Upper lobe of right lung (tissue), 1 donor: ENCODE measurements around the gene DCAF11. TPM values are rescaled to one million over a fixed set of nuclear protein-coding genes. Genes with fewer than 3 reads are reported as not detected.
A peak's percentile ranks its signal among the peaks of the same experiment; 100 is the strongest.

ENCODE experiments used
- ATAC-seq: fragments of 200-7000 bp; cut with Tn5 transposase; one replicate; pipeline ENCODE4 v1.9.1; 2020; ENCODE audit warnings: mild to moderate bottlenecking, moderate library complexity
- DNase-seq: peaks from one replicate; pipeline ENCODE4 v3.0.0-alpha.2; 2020
- H3K27ac ChIP-seq: fragments of 200-600 bp; one replicate; pipeline ENCODE4 v1.8.0; 2022
- H3K27me3 ChIP-seq: fragments of 200-600 bp; one replicate; pipeline ENCODE4 v1.8.0; 2022; ENCODE audit warnings: mild to moderate bottlenecking
- H3K36me3 ChIP-seq: fragments of 200-600 bp; one replicate; pipeline ENCODE4 v1.8.0; 2022
- H3K4me1 ChIP-seq: fragments of 200-600 bp; one replicate; pipeline ENCODE4 v1.8.0; 2022
- H3K4me3 ChIP-seq: fragments of 200-600 bp; one replicate; pipeline ENCODE4 v1.8.0; 2022; ENCODE audit warnings: mild to moderate bottlenecking
- H3K9me3 ChIP-seq: fragments of 200-600 bp; one replicate; pipeline ENCODE4 v1.8.0; 2022
- intact Hi-C: fragments of 100-400 bp; cut with DNase I; formaldehyde crosslinking; loops from one replicate; pipeline ENCODE4 v1.11.0; 2022
- long read RNA-seq: library from polyadenylated mRNA; unstranded; transcript quantifications from one replicate; pipeline ENCODE4 v2.0.0, GENCODE V29; 2021
- total RNA-seq: library from RNA; stranded (reverse); fragmentation: NEBNext Ultra II Directional; extraction: Animal tissue kit (Norgen Biotek cat#: 25700); gene quantifications from one replicate; pipeline ENCODE4 v1.2.1, GENCODE V29; 2021
- TF ChIP-seq, protein P1 (sequence below): fragments of 200-600 bp; IDR thresholded peaks from one replicate; pipeline ENCODE4 v1.8.0; 2022; ENCODE audit warnings: antibody characterized with exemption
- donor health status: DM: no; HTN: yes; CAD: no; lungs with severe emphysema.

The DCAF11 gene
- 57.8 TPM for total RNA-seq
- long read RNA-seq, full-length matches to known transcripts: 35 of 78 reads
- long read RNA-seq, partial matches to known transcripts: 25 of 78 reads
- long read RNA-seq, other reads (novel, unspliced or antisense): 18 of 78 reads

DNA sequence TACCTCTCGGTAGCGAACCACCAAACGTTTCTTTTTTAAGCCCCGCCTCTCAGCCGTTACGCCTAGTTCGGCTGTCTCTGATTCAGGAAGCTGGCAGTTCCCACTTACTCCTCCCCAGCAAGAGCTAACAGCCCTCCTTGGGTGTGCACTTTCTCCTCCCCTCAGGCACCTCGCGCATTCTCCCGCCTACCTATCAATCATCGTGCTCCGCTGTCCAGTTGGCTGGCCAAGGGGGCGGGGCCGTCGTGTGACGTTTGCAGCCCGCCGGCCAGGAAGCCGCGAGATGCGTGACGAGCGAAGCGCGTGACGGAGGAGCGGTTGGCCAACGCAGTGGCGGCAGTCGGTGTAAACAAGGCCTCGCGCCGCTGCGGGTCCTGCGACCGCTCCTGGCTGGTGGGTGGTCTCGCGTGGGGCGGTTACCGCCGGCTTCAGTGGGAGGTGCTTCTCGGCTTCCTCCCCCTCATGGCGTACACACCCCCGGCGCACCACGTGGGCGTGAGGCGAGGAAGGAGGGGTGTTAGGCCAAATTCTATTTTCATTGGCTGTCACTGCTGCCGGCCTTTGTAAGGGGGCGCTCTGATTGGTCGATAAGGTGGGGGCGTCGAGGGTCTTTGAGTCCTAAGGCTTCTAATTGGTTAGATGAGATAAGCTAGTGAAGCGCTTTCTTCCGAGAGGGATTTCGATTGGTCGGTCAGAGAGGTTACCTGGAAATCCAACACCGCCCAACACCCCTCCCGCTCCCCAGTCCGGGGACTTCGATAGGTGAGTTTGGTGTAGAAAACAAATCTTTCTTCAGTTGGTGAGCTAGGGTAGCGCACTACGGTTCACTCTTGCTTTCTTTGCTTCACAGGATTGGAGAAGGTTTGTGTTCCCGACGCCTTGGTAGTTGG is at the start of gene DCAF11, which contains the start of gene NRL:
DCAF11 (plus strand) TSS at position 246 of the 890 bp plus-strand sequence. CDS start 818 bp downstream, outside the sequence.
NRL (minus strand) TSS at position 418 of the 890 bp plus-strand sequence. CDS start 32,101 bp downstream, outside the sequence.
- no peaks in the 10 kb centered on the region for H3K27me3 ChIP-seq
- ATAC-seq (peak; percentile 93), DNase-seq (peak; percentile 99)
- peaks cover 33% of the 10 kb centered on the region for H3K36me3 ChIP-seq
- H3K4me3 ChIP-seq: peak within 1 kb of the TSS; percentile 73
- intact Hi-C loops: no loop called here
- TF ChIP-seq, protein P1, sequence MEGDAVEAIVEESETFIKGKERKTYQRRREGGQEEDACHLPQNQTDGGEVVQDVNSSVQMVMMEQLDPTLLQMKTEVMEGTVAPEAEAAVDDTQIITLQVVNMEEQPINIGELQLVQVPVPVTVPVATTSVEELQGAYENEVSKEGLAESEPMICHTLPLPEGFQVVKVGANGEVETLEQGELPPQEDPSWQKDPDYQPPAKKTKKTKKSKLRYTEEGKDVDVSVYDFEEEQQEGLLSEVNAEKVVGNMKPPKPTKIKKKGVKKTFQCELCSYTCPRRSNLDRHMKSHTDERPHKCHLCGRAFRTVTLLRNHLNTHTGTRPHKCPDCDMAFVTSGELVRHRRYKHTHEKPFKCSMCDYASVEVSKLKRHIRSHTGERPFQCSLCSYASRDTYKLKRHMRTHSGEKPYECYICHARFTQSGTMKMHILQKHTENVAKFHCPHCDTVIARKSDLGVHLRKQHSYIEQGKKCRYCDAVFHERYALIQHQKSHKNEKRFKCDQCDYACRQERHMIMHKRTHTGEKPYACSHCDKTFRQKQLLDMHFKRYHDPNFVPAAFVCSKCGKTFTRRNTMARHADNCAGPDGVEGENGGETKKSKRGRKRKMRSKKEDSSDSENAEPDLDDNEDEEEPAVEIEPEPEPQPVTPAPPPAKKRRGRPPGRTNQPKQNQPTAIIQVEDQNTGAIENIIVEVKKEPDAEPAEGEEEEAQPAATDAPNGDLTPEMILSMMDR: no peak
- peak within 1 kb of the TSS; percentile 99 for H3K27ac ChIP-seq
- H3K4me1 ChIP-seq: peaks cover 15% of the 10 kb centered on the region
- no peaks in the 10 kb centered on the region for H3K9me3 ChIP-seq

DNA sequence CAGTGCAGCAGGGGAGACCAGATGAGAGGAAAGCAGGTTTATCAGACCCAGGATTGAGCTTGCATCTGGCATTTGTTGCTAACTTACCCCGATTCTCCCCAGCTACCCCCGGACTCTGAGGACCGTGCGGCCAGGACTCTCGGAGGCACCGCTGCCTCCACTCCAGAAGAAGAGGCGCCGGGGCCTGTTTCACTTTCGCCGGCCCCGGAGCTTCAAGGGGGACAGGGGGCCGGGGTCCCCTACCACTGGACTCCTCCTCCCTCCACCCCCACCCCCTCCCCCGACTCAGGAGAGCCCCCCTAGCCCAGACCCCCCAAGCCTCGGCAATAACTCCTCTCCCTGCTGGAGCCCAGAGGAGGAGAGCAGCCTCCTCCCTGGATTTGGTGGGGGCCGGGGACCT is 49.7 kb upstream of the DCAF11 start:
- TF ChIP-seq, protein P1: no peak
- no peak for ATAC-seq
- DNase-seq: peak; percentile 42
- Histone ChIP-seq H3K9me3 (no peaks in the 10 kb centered on the region), H3K27me3 (no peaks in the 10 kb centered on the region), H3K4me3 (no peak overlapping the region), H3K27ac (no peak overlapping the region), H3K4me1 (no peaks in the 10 kb centered on the region), H3K36me3 (no peaks in the 10 kb centered on the region)
- intact Hi-C loops: no loop called here

DNA sequence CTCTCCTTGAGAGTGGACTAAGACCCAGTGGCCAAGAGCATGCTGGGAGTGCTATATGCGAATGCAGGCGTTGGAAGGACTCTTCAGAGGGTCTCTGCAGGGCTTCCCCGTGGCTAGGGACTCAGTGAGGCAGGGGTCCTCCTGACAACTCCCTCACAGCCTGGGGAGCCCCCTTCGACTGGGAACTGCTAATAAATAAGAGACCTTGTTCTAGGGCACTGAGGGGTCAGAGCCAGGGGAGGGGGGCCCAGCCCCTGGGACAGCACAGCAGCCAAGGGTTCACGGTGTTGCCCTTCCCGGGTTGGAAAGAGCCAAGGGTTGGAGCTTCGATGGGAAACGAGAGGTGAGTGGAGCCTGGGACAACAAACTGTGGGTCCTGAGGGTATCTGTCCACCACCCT is 49.2 kb upstream of the DCAF11 start:
- no peaks in the 10 kb centered on the region for H3K36me3 ChIP-seq
- no peaks in the 10 kb centered on the region for H3K9me3 ChIP-seq
- DNase-seq (peak; percentile 30), ATAC-seq (no peak)
- TF ChIP-seq, protein P1: no peak
- no peak overlapping the region for H3K27ac ChIP-seq
- no peaks in the 10 kb centered on the region for H3K27me3 ChIP-seq
- intact Hi-C loops: no loop called here
- H3K4me3 ChIP-seq: no peak overlapping the region
- H3K4me1 ChIP-seq: no peaks in the 10 kb centered on the region

DNA sequence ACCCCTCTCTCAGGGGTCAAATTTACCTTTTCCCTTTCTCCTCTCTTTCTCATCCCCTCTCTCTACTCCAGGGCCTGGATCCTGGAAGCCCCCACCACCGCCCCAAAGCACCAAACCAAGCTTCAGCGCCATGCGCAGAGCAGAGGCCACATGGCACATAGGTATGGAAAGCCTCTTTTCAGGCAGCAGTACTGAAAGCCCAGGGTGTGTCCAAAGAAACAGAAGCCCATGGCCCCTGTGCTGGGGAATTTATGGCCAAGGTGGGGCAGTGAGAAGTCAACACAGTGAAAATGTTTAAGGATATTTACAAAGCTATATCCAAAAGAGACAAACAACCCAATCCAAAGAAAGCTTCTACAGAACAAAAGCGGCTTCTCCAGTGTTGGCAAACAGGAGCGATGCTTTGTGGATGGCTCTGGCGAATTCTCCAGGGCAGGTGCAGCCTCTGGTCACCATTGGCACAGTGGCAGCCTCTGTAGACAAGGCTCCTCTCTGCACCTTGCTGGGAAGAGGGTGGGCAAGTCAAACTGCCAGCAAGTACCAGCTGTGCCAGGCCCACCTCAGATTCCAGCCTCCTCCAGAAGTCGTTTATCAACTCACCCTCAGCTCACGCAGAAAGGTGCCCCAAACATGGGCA is 48.0 kb upstream of the DCAF11 start:
- peak; percentile 43 for DNase-seq
- Histone ChIP-seq H3K36me3 (no peaks in the 10 kb centered on the region), H3K4me3 (no peak overlapping the region), H3K27ac (no peak overlapping the region), H3K4me1 (no peaks in the 10 kb centered on the region), H3K27me3 (no peaks in the 10 kb centered on the region), H3K9me3 (no peaks in the 10 kb centered on the region)
- ATAC-seq: no peak
- intact Hi-C loops: no loop called here
- TF ChIP-seq, protein P1: no peak

DNA sequence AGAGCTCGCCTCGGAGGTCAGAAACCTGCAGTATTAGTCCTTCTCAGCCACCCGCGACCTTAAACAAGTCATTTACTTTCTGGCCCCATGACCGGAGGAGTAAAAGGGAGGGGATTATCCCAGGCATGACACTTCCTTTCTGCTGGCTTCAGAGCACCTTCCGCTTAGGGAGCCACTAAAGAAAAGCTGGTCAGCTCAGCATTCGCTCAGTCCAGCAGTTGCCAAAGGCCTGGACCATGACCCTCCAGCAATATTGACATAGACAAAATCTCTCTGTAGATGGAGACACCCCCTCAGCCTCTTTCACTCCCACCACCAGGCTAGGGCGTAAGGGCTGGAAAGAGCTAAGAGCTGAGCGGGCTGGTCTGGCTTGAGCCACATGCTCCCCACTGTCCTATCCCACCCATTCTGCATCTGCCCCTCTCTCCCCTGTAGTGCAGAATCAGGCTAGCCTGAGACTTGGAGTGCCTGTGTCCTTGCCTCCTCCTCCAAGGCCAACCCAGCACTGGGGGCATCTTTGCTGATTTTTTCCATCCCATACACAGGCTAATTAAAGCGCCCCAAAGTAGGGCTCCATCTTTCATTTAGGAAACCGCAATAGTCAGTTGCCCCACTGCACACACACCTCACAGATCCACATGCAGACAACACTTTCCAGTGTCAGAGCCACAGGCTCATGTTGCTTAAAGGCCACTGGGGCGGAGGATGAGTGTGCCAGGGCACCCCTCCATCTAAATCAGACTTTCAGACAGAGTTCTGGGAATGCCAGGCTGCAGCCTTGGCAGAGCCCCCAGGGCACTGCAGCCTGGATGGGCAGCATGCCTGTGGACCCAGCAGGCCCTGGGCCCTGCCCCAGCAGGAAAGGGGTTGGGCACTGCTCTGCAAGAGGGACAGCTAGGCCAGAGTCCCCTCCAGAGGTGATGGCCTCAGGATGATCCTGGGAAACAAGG is 47.2 kb upstream of the DCAF11 start:
- TF ChIP-seq, protein P1: no peak
- H3K4me1 ChIP-seq: no peaks in the 10 kb centered on the region
- H3K4me3 ChIP-seq: no peak overlapping the region
- ATAC-seq (no peak), DNase-seq (peak; percentile 19)
- no peaks in the 10 kb centered on the region for H3K9me3 ChIP-seq
- no peak overlapping the region for H3K27ac ChIP-seq
- H3K36me3 ChIP-seq: no peaks in the 10 kb centered on the region
- H3K27me3 ChIP-seq: no peaks in the 10 kb centered on the region
- intact Hi-C loops: no loop called here
